ENCODE data around the gene RDX. TPM values are rescaled to one million over a fixed set of nuclear protein-coding genes. Genes with fewer than 3 reads are reported as not detected.

RDX gene
- total and polyA plus RNA-seq, 2 donors (not counting 1 experiment from before 2014, with no cell fraction given), result 4.4 to 34.8 TPM

GRCh38 chr11:110337570-110338193 lies 41.3 kb upstream of the RDX start:
- Histone ChIP-seq H3K79me2 (ENCODE audit: control insufficient read depth, insufficient read depth, low read length) (no peaks in the 10 kb centered on the region), H3K4me3 (ENCODE audit: control extremely low read depth in 1 of 5, extremely low read depth in 1 of 5, insufficient read depth in 1 of 5, low read depth in 2 of 5, low read length in 4 of 5) (no peak overlapping the region), H3K36me3 (replicated peaks in 1 of 2; ENCODE audit: control extremely low read depth in 1 of 2, control insufficient read depth in 1 of 2, extremely low read depth in 1 of 2, insufficient read depth in 2 of 2, low read length in 1 of 2) (no peaks in the 10 kb centered on the region), H3K9ac (ENCODE audit: low read length) (no peak overlapping the region), H2AFZ (ENCODE audit: insufficient read depth, low read depth, low read length, poor library complexity, severe bottlenecking) (no peak overlapping the region), H3K9me3 (ENCODE audit: control extremely low read depth in 1 of 3, control insufficient read depth in 2 of 3, insufficient read depth in 1 of 3, low read length in 2 of 3) (no peaks in the 10 kb centered on the region), H3K4me2 (replicated peaks; ENCODE audit: low read depth, low read length, poor library complexity, severe bottlenecking) (no peak overlapping the region), H3K27me3 (replicated peaks in 1 of 4; ENCODE audit: control extremely low read depth in 1 of 4, control insufficient read depth in 3 of 4, insufficient read depth in 4 of 4, low read length in 3 of 4) (no peaks in the 10 kb centered on the region), H3K27ac (ENCODE audit: low read length in 2 of 2) (no peak overlapping the region), H3K4me1 (ENCODE audit: control insufficient read depth in 2 of 2, insufficient read depth in 2 of 2, low read length in 2 of 2) (no peaks in the 10 kb centered on the region), H4K20me1 (ENCODE audit: control insufficient read depth, insufficient read depth, low read length, poor library complexity, severe bottlenecking) (no peaks in the 10 kb centered on the region)
- no peak for ATAC-seq (ENCODE audit: low read depth)
- ChIA-PET CTCF (no interaction called here), POLR2A (no interaction called here)
- Mint-ChIP-seq H3K9me3 (ENCODE audit: insufficient read depth) (no peaks in the 10 kb centered on the region), H3K27me3 (no peaks in the 10 kb centered on the region), H3K4me1 (peaks cover 3% of the 10 kb centered on the region), H3K27ac (no peak overlapping the region), H3K4me3 (no peak overlapping the region)
- no peak for DNase-seq
- TF ChIP-seq CTCF (IDR thresholded peaks at IDR 0.05) (no peak), EZH2 (IDR thresholded peaks at IDR 0.05; ENCODE audit: borderline replicate concordance, insufficient read depth, low read depth, low read length, poor library complexity, severe bottlenecking) (no peak)
- intact Hi-C loops (cut with micrococcal nuclease), result no loop called here
- 100% methylated on average over 1 of the region's 4 CpGs for WGBS (ENCODE audit: insufficient coverage)

GRCh38 chr11:110336054-110336453 lies 39.6 kb upstream of the RDX start:
- Histone ChIP-seq H3K9ac (ENCODE audit: low read length) (no peak overlapping the region), H3K36me3 (replicated peaks in 1 of 2; ENCODE audit: control extremely low read depth in 1 of 2, control insufficient read depth in 1 of 2, extremely low read depth in 1 of 2, insufficient read depth in 2 of 2, low read length in 1 of 2) (no peaks in the 10 kb centered on the region), H3K4me3 (ENCODE audit: control extremely low read depth in 1 of 5, extremely low read depth in 1 of 5, insufficient read depth in 1 of 5, low read depth in 2 of 5, low read length in 4 of 5) (no peak overlapping the region), H3K4me1 (ENCODE audit: control insufficient read depth in 2 of 2, insufficient read depth in 2 of 2, low read length in 2 of 2) (no peaks in the 10 kb centered on the region), H4K20me1 (ENCODE audit: control insufficient read depth, insufficient read depth, low read length, poor library complexity, severe bottlenecking) (no peaks in the 10 kb centered on the region), H3K79me2 (ENCODE audit: control insufficient read depth, insufficient read depth, low read length) (no peaks in the 10 kb centered on the region), H2AFZ (ENCODE audit: insufficient read depth, low read depth, low read length, poor library complexity, severe bottlenecking) (no peak overlapping the region), H3K4me2 (replicated peaks; ENCODE audit: low read depth, low read length, poor library complexity, severe bottlenecking) (no peak overlapping the region), H3K27ac (ENCODE audit: low read length in 2 of 2) (no peak overlapping the region), H3K27me3 (replicated peaks in 1 of 4; ENCODE audit: control extremely low read depth in 1 of 4, control insufficient read depth in 3 of 4, insufficient read depth in 4 of 4, low read length in 3 of 4) (no peaks in the 10 kb centered on the region), H3K9me3 (ENCODE audit: control extremely low read depth in 1 of 3, control insufficient read depth in 2 of 3, insufficient read depth in 1 of 3, low read length in 2 of 3) (no peaks in the 10 kb centered on the region)
- no peak for TF ChIP-seq EZH2 (IDR thresholded peaks at IDR 0.05; ENCODE audit: borderline replicate concordance, insufficient read depth, low read depth, low read length, poor library complexity, severe bottlenecking)
- no peak for TF ChIP-seq CTCF (IDR thresholded peaks at IDR 0.05)
- WGBS (ENCODE audit: insufficient coverage), result 82% methylated on average over 1 of the region's 3 CpGs
- Mint-ChIP-seq H3K27me3 (no peaks in the 10 kb centered on the region), H3K4me3 (no peak overlapping the region), H3K4me1 (peaks cover 3% of the 10 kb centered on the region), H3K27ac (no peak overlapping the region), H3K9me3 (ENCODE audit: insufficient read depth) (no peaks in the 10 kb centered on the region)
- CTCF ChIA-PET, result no interaction called here
- intact Hi-C loops (cut with micrococcal nuclease), result no loop called here
- no peak for ATAC-seq (ENCODE audit: low read depth)
- no peak for DNase-seq
- POLR2A ChIA-PET, result no interaction called here
